HG03045 (cell line): ENCODE data around the gene C11orf86.
"Not testable (repeated sequence)": the region's sequence is repeated elsewhere in the genome, so short reads cannot be mapped to it uniquely, and the experiment has no call there.

Experiments
- ATAC-seq: cut with Tn5 transposase; IDR thresholded peaks from one replicate; pipeline ENCODE4 v1.9.1; 2021; ENCODE audit warnings: mild to moderate bottlenecking, moderate library complexity; ENCODE audit not compliant: unreplicated experiment

Gene C11orf86

GRCh38 chr11:66987924-66988637, 13.0 kb downstream of the C11orf86 start:
- ATAC-seq = no peak

DNA sequence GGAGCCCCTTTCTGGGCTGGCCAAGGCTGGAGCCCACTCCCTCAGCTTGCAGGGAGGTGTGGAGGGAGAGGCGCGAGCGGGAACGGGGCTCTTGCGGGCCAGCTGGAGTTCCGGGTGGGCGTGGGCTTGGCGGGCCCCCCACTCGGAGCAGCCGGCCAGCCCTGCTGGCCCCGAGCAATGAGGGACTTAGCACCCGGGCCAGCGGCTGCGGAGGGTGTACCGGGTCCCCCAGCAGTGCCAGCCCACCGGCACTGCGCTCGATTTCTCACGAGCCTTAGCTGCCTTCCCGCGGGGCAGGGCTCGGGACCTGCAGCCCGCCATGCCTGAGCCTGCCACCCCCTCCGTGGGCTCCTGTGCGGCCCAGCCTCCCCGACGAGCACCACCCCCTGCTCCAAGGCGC, 13.6 kb downstream of the C11orf86 start:
- ATAC-seq = not testable (repeated sequence)

GRCh38 chr11:66989360-66989759, 14.3 kb downstream of the C11orf86 start:
- not testable (repeated sequence) for ATAC-seq

- no peak for ATAC-seq
These were observed 16.9 kb downstream of the C11orf86 start for GRCh38 chr11:66992041-66992440.

DNA sequence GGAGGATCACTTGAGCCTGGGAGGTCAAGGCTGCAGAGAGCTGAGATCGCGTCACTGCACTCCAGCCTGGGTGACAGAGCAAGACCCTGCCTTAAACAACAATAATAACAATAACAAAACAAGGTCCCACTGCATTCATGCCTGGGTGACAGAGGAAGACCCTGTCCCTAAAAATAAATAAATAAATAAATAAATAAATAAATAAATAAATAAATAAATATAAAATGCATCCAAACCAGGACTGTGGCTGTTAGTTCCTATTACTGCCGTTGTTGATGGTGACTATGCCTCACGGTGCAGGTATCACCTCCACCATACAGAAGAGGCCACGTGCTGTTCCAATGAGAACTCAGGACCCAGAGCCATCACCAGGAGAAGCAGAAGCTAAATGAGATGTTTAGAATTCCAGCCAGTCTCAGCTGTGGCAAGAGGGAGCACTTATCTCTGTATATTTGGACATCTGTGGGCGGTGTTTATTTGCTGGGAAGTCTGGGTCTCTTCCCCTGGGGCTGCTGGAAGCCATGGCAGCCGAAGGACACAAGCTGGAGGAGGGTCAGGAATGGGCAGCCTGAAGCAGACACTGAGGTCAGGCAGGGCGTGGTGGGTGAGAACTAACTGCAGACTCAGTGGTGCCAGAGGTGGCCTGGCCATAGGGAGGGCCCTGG, 21.6 kb downstream of the C11orf86 start:
- ATAC-seq = no peak

- ATAC-seq = no peak
These were observed 24.5 kb downstream of the C11orf86 start for GRCh38 chr11:66999555-66999954.

DNA sequence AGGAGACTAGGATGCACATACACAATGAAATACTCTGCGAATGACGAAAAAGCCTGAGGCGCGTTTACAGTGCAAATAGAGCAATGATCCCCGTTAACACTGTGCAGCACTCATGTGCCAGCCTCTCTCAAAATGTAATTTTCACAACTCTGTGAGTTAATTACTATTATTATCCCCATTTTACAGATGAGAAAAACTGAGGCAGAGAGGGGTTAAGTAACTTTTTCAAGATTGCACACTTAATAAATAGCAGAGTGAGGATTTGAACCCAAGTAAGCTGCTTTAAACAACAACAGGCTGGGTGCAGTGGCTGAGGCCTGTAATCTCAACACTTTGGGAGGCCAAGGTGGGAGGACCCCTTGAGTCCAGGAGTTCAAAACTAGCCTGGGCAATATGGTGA, 26.2 kb downstream of the C11orf86 start:
- ATAC-seq = no peak

DNA sequence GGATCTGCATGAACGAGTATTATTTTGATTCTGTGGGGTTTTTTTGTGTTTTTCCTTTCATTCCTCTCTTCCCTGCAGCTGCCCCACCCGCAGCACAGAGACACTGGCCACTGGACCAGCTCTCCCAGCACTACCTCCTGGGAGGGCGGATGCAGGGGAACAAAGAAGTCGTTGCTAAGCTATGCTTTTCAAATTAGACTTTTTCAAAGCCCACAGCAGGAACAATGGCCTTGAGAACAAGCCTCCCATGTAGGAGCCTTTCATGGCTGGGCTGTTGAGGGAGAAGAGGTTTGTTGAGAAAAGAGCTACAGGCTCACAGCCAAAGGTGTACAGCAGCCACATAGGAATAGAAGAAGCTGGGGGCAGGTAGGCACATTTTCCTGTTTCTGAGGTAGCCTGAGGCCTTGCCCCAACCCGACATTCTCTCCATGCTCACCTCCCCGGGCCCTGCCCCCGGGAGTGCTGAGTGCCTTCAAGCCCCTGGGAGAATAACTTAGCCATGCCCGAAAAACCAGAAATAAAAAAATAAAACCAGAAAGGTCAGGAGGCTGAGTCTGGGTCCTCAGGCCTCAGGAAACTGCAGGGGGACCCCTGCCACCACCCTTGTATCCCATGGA, 27.3 kb downstream of the C11orf86 start:
- ATAC-seq = no peak

DNA sequence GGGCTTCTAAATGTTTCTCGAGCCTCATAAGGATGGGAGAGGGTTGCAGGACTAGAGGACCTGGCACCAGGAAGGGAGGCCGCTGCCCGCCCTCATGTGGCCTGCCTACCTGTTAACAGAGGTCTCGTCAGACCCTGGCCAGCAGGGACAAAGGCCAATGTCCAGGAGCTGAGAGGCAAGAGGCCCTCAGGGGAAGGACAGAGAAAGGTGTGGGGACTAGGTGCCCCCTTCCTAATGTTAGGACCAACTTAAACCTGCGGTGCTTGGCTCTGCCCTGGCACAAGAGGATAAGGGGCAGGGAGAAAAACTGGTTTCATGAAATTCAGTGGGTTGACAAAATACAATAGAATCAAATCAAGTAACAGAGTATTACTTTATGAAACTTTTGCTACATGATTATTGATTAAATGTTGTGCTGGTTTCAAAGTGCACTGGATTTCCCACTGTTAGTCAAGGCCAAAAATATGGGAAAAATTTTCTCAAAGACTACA, 27.9 kb downstream of the C11orf86 start:
- no peak for ATAC-seq

GRCh38 chr11:67005200-67005599, 30.1 kb downstream of the C11orf86 start:
- ATAC-seq = not testable (repeated sequence)

GRCh38 chr11:67006029-67006884, 31.2 kb downstream of the C11orf86 start:
- no peak for ATAC-seq

GRCh38 chr11:67007126-67007525, 32.0 kb downstream of the C11orf86 start:
- no peak for ATAC-seq

DNA sequence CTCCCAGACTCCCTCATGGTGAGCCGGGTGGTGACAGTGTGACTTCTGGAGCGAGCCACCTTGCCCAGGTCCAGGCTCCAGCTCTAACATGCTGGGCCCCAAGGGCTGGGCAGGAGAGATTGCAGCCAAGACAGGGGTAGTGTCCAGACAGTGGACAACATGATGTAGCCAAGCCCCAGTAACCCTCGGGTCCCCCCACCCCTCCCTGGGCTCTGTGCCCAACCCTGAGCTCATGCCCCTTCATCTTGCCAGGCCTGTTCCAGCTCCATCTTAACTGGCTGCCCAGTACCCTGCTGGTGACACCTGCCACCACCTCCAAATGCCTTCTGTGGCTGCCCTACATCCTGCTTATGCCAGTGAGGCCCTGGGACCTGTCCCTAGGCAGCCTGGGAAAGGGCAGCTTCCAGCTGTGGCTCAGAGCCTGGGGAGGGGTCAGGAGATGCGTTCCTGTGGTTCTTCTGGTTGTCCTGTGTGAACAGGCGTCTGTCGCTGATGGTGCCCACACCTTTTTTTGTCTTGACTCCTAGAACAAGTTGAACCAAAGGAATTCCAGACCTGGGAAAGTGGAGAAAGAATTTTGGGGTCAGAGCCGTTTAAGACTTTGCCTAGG, 35.3 kb downstream of the C11orf86 start:
- ATAC-seq = no peak

DNA sequence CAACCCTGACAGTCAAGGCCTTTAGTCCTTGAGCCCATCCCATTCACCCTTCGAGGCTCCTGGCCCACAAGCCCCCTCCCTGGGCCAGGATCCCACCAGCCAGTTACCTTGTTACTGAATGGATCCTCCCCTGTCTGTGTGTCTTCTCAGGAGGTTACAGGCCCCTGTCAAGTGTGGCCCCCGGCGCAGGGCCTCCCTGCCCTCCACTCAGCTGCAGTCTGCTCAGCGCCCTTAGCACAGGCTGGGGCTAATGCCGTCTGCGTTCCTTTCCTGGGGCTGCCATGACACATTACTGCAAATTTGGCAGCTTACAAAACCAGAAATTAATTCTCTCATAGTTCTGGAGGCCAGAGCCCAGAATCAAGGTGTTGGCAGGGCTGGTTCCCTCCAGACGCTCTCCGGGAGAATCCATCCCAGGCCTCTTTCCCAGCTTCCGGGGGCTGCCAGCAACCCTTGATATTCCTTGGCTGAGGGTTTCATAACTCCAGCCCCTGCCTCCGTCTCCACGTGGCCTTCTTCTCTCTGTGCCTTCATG, 38.5 kb downstream of the C11orf86 start:
- ATAC-seq = no peak

DNA sequence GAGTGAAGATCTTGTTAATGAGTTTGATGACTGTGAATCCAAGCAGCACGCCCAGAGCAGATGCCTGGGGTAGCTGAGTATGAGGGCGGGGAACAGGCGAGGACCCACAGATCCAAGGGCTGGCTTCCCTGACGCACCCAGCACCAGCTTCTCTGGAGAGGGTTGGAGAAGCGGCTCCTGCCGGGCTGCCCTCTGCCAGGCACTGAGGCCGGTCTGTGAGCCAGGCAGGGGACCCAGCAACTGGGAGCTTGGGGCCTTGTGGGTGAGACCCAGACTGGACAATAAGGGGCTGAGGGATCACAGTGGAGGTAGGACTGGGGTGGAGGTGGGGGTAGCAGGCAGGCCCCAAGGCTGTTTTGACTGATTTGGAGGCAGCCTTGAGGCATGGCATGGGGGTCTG, 39.2 kb downstream of the C11orf86 start:
- no peak for ATAC-seq

DNA sequence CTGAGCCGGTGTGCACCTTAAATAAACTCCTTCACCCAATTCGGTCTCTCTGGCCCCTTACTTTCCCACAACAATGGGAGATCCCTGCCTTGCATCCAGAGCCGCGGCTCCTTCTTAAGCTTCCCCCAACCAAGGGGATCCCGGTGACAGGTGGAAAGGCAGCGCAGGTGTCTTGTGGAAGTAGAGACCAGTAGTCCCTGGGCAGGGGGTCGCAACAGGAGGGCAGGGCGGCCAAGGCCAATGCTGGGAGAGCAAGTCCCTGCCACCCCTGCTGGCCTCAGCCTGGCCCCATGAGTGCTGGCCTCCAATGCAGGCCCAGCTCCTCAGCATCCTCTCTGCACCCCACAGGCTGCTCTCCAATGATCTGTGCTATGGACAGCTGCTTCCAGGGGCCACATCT, 39.9 kb downstream of the C11orf86 start:
- ATAC-seq = no peak

DNA sequence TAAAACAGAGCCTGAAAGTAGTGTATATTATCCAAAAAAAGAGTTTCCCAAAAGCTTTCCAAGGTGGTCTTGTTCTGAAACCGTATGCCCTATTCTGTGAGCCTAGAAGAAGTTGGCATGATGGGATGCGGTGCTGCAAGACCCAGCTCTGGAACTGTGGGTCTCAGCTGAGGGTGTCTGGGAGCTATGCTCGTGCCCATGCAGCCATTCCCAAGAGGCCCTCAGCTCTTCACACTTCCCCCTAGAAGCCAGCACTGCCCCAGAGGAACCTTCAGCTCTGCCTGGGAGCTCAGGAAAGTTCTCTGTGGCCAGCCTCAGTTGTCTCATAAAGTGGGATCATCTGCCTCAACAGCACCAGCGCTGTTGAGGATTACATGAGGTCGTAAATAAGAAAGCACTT, 41.4 kb downstream of the C11orf86 start:
- no peak for ATAC-seq

DNA sequence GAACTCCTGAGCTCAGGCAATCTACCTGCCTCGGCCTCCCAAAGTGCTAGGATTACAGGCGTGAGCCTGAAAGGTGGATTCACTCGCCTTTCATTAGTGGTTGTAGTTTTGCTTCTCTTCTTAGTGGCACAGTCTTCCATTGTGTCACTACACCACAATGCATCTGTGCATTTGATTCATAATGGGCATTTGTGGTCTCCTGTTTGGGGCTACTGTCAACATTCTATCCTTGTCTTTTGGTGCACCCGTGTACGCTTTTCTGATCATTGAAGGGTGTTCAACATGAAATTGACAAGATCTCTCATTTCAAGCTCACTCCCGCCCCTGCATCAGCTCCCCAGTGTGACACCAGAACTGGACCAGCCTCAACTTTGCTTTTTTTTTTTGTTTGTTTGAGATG, 45.8 kb downstream of the C11orf86 start:
- no peak for ATAC-seq

- no peak for ATAC-seq
These were observed 47.3 kb downstream of the C11orf86 start for GRCh38 chr11:67022341-67022933.
